Endothelial cell of hepatic sinusoid (primary cell): ENCODE data around the gene CNOT6L.
"Not testable (repeated sequence)": the region's sequence is repeated elsewhere in the genome, so short reads cannot be mapped to it uniquely, and the experiment has no call there.

Experiments used
- in situ Hi-C: cut with HindIII; loops from 2 replicates; pipeline ENCODE4 v1.10.0; 2017; ENCODE audit warnings: low sequenced_read_pairs

Gene CNOT6L

GRCh38 chr4:77818602-77819403 lies at the start of gene CNOT6L:
Gene CNOT6L (minus strand): TSS chr4:77819368. CDS start chr4:77819308, 60 bp downstream.
- in situ Hi-C loops = no loop called here

GRCh38 chr4:77865259-77865658 lies 46.1 kb upstream of the CNOT6L start:
- in situ Hi-C loops = no loop called here

DNA sequence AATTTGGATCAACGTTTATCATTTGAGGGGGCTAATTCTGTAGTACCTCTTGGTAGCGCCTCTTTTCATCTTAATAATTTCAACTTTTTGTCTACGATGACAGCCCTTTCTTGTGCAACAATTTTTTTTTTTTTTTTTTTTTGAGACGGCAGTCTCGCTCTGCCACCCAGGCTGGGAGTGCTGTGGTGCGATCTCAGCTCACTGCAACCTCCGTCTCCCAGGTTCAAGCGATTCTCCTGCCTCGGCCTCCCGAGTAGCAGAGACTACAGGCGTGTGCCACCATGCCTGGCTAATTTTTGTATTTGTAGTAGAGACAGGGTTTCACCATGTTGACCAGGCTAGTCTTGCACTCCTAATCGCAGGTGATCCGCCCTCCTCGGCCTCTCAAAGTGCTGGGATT lies 44.2 kb upstream of the CNOT6L start:
- in situ Hi-C loops = not testable (repeated sequence)

DNA sequence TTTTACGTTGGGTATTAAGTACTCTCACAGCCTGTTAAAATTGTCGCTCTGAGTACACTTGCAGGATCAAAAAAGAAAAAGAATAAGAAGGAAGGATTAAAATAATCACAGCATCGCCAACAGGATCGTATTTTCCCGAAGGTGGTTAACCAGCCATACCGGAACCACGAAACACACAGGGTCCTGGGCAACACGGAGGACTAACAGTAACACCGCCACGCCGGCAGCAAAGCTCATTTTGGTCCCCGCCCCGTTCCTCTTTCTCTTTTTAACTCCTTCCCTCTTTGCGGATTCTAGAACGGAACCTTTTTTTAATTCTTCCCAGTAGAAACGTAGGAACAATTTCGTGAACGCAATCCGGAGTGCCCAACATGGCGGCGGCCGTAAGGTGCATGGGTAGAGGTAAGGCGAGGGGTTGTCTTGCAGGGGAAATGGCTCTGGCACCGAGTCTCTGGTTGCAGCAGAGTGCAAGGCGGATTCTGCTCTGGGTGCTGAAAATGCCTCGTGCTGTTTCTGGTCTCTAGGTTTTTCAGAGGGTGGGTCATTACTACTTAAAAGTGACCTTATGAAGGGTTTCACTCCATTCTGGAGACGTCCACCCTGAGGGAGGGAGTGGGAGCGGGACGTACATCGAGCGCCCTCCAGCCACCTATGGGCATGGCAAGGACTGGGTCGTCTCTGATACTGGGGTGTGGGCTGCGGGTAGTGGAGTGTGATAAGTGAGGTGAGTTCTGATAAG lies 43.5 kb upstream of the CNOT6L start, which contains the start of gene MRPL1:
TSS of gene MRPL1 (plus strand) at position 353 of the 739 bp plus-strand sequence. CDS start at position 372, 19 bp downstream.
- in situ Hi-C loops = no loop called here

DNA sequence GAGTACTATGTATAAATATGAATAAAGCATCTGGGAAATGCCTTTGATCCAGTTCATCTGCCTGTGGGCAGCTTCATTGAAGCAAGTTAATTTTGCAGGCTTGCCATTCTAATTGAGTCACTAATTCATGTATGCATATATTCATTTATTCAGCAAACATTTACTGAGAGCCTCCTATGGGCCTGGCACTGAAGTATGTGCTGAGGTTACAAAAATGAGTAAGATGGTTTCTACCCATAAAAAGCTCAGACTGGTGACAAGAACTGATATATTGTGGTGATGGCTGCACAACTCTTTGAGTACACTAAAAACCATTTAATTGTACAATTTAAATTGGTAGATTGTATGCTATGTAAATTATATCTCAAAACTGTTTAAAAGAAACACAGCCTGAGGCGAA lies 42.3 kb upstream of the CNOT6L start:
- in situ Hi-C loops = no loop called here

DNA sequence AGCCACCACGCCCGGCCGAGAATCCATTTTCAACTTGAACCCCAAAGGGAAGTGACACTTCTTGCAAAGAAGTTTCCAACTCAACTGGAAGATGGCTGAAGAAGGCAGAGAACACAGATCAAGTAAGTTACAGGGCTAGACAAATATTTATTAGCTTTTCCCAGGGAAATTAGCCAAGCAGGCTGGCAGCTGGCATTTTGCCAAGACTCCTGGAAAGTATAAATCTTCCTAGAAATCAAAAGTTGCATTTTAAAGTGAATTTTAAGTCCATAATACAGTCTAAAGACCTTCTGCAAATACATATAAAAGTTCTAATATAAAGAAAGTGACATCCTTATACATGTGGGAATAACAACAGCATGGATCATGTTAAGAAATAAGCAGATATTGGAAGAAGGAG lies 40.1 kb upstream of the CNOT6L start:
- in situ Hi-C loops = no loop called here

GRCh38 chr4:77856152-77856551 lies 37.0 kb upstream of the CNOT6L start:
- in situ Hi-C loops = no loop called here

- in situ Hi-C loops = no loop called here
These were observed 35.4 kb upstream of the CNOT6L start for GRCh38 chr4:77854431-77855111.

DNA sequence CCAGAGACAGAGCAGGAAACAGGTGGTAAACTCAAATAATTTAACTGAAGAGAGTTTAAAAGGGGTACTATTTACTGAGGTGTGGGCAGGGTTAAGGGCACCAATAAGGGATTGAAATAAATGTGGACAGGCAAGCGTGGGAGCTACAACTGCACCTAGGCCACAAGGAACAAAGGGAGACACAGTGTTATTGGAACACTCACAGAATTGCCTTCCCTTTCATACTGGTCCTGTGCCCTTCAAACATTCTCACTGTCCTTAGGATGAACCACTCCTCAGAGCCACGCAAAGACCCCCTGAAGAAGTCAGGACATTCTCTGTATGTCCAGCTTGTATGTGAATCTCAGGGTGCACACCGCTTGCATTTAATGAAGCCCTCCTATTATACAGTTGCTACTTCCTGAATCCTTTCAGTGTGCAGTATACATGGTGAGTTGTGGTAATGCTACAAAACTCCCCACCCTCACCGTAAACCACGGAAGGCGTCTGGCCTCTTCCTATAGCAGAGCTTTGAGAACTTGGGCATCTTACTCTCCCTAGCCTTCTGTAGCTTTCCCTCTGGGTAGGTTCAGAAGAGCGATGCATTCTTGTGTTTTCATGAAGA lies 33.8 kb upstream of the CNOT6L start:
- in situ Hi-C loops = no loop called here

- in situ Hi-C loops = no loop called here
These were observed 30.3 kb upstream of the CNOT6L start for GRCh38 chr4:77849278-77849965.

DNA sequence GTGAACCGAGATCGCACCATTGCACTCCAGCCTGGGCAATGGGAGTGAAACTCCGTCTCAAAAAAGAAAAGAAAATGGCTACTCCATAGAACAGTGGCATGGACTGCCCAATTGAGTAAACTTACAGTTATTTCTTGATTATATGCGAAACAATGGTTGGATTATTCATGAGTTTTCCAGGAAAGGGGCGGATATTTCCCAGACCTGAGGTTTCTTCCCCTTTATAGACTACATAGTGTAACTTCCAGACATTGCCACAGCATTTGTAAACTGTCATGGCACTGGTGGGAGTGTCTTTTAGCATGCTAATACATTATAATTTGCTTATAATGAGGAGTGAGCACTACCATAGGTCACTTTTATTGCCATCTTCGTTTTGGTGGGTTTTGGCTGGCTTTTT lies 29.3 kb upstream of the CNOT6L start:
- in situ Hi-C loops = no loop called here

DNA sequence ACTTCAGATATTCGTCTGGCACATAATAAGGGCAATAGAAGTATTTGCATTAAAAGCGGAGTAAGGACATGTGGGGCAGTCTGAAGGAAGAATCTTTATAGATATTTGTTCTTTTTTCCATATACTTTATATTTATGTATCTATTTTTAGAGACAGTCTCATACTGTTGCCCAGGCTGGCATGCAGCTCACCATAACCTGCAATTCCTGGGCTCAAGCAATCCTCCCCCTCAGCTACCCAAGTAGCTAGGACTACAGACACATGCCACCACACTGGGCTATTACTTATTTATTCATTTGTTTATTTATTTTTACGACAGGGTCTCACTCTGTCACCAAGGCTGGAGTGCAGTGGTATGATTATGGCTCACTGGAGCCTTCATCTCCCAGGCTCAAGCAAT lies 26.8 kb upstream of the CNOT6L start:
- in situ Hi-C loops = no loop called here

DNA sequence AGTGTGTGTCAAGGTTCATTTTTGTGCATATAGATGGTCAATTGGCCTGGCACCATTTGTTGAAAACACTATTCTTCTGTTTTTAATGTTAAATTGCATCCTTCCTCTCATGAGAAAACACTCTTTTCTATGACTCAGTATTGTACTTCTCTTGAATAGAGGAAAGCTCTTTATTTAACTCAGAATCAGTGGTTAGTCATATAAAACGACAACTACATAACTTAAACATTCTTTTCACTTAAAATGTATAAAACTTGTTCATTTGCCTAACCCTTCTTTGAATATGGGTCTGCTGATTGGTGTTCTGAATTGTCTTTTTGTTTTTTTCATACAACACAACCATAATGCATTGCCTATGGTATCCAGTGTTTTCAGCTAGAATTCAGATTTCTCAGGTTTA lies 26.2 kb upstream of the CNOT6L start:
- in situ Hi-C loops = no loop called here

- in situ Hi-C loops = no loop called here
These were observed 25.2 kb upstream of the CNOT6L start for GRCh38 chr4:77844363-77844762.

GRCh38 chr4:77843628-77844027 lies 24.5 kb upstream of the CNOT6L start:
- in situ Hi-C loops = no loop called here

GRCh38 chr4:77834403-77834802 lies 15.2 kb upstream of the CNOT6L start:
- in situ Hi-C loops = no loop called here

GRCh38 chr4:77833126-77833724 lies 14.1 kb upstream of the CNOT6L start:
- in situ Hi-C loops = no loop called here

DNA sequence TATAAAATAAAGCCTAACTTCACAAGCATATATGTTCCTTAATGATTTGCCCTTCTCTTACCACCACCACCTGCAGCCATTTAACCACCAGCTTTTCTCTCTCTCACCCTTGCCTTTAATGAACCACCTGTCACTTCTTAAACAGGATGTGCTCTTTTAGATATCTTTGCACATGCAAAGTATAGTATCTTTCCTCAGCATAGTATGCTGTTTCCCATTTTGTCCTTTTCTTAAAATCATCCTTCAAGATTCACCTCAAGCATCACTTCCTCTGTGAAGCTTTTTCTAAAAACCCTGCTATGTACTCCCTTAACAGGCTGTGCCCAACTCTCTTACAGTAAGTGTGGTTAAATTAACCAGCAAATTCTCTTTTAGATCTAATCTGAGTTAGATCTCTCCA lies 8.2 kb upstream of the CNOT6L start:
- in situ Hi-C loops = no loop called here

DNA sequence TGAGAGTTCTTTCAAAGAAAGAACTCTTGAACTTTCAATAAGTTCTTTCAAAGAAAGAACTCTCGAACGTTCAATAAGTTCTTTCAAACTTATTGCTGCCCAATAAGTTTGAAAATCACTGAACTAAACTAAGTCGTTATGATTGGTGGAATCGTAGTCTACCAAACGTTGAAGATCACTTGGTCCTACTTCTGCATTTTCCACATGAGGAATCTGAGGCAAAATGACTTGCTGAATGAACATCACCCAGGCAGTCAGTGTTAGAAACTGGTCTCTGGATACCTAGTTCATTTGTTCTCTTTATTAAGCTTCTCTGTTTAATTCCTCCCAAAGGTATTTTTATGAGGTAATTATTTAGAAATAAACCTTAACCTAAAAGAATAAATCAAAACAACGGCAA lies 7.1 kb upstream of the CNOT6L start:
- in situ Hi-C loops = no loop called here

GRCh38 chr4:77821775-77822174 lies 2.6 kb upstream of the CNOT6L start:
- in situ Hi-C loops = no loop called here
